WI38 (cell line): ENCODE data around the gene TPK1.
A peak's percentile ranks its signal among the peaks of the same experiment; 100 is the strongest.

ENCODE experiments used
- H3K4me3 ChIP-seq: 2 replicates; pipeline ENCODE4 v1.5.1; 2011; ENCODE audit warnings: low read depth, mild to moderate bottlenecking, control low read depth, low read length
- CTCF ChIP-seq: IDR thresholded peaks from 2 replicates; pipeline ENCODE4 v1.5.1; 2012; ENCODE audit warnings: low read depth, mild to moderate bottlenecking, control low read depth, low read length

TPK1 gene

GRCh38 chr7:144836545-144836842 is 641 bp upstream of the TPK1 start:
- no peak overlapping the region for H3K4me3 ChIP-seq
- no peak for TF ChIP-seq CTCF

DNA sequence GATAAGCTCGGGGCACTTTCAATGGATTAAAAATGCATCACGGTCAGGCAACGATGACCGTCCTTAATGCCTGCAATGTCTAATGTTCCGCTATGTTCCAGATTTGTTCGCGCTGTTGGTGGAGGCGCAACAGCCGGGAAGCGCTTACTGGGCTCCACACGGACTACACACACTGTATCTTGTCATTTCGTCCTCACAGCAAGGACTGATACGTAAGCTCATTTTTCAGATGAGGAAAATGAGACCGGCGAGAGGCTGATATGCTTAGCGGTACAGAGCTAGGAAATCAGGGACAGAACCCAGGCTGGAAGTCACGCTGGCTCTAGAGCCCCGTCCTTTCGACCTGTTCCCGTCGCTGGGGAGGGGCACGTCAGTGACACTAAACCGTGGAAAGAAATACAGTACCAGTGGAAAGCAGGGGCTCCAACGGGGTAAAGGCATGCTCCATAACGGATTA is 670 bp downstream of the TPK1 start:
- H3K4me3 ChIP-seq = peak overlapping the region; percentile 61
- no peak for TF ChIP-seq CTCF

- no peak for TF ChIP-seq CTCF
- peak overlapping the region; percentile 61 for H3K4me3 ChIP-seq
These were observed 1.2 kb downstream of the TPK1 start for GRCh38 chr7:144834641-144835144.

DNA sequence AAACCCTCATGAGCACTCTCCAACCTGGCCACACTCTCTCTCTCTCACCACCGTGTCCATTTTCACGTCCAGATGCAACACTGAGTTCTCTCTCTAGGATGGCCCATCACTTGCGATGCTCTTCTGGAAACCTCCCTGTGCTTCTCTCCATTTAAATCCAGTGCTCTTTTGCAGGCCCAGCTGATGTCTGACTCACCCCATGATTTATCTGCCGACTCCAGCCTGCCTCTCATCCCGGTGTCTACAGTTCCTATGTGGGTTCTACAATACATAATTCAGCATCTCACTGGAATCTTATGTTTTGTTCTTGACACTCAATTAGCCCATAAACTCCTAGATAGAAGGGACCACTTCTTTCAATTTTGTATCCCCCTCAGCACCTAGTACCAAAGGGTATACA is 5.0 kb downstream of the TPK1 start:
- no peak for TF ChIP-seq CTCF
- no peak overlapping the region for H3K4me3 ChIP-seq

DNA sequence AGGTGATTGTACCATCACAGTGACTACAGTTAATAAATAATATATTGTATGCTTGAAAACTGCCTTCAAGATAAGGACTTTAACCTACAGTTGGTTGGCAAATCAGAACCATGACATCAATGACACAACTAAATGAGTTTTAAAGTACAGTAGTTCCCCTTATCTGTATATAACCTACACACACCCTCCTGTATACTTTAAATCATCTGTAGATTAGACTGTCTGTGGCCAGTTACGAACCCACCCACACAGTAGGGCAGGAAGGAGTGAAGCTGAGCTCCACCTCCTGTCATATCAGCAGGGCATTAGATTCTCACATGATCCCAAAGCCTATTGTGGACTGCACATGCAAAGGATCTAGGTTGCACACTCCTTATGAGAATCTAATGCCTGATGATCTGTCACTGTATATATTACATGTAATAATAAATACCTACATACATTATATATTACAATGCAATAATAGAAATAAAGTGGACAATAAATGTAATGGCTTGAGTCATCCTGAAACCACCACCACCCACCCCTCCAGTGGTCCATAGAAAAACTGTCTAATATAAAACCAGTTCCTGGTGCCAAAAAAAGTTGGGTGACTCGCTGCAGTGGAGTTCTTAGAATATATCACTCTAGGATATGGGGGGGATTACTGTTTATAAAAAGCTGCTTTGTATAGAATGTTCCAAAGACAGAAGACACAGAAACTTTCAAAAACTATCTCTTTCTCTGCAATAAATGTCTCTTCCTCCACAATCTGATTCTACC is 5.6 kb downstream of the TPK1 start:
- TF ChIP-seq CTCF = no peak
- no peak overlapping the region for H3K4me3 ChIP-seq

DNA sequence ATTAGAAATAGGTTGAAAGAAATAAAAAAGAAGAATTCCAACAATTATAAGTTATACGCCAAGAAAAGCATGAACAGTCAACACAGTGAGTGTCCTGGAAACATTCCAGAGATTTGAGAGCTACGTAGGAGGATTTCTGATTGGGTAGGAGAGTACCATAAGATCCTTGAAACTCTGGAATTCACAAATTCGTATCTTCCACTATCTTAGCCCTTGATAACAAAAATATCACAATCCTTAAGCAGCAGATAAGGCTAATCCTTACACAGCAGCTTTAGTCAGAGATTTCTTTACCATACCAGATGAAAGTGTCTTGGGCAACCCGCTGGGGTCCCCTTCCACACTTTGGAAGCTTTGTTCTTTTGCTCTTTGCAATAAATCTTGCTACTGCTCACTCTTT is 8.2 kb downstream of the TPK1 start:
- H3K4me3 ChIP-seq = no peak overlapping the region
- no peak for TF ChIP-seq CTCF

GRCh38 chr7:144826208-144826607 is 9.6 kb downstream of the TPK1 start:
- TF ChIP-seq CTCF = no peak

More at GRCh38 chr7:144826208-144826607, 9.6 kb downstream of the TPK1 start:
- no peak overlapping the region for H3K4me3 ChIP-seq
